AG09319 (cell line): ENCODE results near the gene CUL5.
"Not testable (repeated sequence)": the region's sequence is repeated elsewhere in the genome, so short reads cannot be mapped to it uniquely, and the experiment has no call there.

Experiments
- DNase-seq: peaks from one replicate; pipeline ENCODE4 v3.0.0-alpha.2; 2010; ENCODE audit warnings: low read depth; ENCODE audit errors: extremely low read depth
- TF ChIP-seq, protein P1 (sequence below): IDR thresholded peaks from 2 replicates; pipeline ENCODE4 v1.5.1; 2011; ENCODE audit warnings: low read depth, mild to moderate bottlenecking, inconsistent platforms, low read length, moderate library complexity

CUL5 gene

DNA sequence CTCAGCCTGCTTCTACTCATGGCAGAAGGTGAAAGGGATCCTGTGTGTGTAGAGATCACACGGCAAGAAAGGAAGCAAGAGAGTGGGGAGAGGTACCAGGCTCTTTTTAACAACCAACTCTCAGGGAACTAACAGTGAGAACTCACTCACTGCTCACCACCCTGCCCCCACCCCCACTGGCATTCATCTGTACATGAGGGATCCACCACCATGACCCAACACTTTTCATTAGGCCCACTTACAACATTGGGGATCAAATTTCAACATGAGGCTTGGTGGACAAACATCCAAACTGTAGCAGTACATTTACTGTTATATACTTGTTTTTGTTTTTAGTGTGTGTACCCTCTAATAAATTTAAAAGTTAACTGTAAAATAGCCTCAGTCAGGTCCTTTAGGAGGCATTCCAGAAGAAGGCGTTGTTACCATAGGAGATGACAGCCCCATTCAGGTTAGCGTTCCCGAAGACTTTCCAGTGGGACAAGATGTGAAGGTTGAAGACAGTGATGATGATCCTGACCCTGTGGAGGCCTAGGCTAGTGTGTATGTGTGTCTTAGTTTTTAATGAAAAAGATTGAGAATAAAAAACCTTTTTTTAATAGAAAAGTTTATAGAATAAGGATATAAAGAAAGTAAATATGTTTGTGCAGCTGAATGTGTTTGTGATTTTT, 11.3 kb downstream of the CUL5 start:
- DNase-seq = no peak

DNA sequence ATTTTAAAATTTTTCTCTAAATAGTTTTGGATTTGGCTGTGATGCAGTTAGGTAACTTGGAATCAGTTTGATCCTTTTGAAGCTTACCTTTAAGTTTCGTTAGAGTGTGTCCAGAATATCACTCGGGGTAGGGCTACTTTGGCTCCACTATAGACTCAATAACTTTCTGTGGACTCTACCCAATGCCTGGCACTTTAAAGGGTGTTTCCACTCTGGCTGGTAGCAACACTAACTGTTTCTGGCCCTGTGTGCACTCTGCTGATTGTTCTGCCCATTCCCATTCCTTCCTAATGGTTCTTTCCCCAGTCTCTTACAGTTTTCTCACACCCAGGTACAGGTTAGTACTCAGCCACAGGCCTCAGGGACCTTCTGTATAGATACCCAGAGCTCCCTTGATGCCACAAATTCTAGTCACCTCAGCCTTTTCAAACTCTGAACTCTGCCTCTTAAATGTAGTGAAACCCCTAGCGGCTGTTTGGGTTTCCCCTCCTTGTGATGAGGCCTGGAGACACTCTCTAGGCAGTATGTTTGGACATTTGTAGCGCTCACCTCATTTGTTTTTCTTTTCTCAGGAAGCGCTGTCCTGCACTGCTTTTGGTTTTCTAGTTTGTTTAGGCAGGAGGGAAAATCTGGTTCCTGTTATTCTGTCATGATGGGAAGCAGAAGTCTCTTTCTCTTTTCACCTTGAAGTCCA, 16.8 kb downstream of the CUL5 start:
- TF ChIP-seq, protein P1, sequence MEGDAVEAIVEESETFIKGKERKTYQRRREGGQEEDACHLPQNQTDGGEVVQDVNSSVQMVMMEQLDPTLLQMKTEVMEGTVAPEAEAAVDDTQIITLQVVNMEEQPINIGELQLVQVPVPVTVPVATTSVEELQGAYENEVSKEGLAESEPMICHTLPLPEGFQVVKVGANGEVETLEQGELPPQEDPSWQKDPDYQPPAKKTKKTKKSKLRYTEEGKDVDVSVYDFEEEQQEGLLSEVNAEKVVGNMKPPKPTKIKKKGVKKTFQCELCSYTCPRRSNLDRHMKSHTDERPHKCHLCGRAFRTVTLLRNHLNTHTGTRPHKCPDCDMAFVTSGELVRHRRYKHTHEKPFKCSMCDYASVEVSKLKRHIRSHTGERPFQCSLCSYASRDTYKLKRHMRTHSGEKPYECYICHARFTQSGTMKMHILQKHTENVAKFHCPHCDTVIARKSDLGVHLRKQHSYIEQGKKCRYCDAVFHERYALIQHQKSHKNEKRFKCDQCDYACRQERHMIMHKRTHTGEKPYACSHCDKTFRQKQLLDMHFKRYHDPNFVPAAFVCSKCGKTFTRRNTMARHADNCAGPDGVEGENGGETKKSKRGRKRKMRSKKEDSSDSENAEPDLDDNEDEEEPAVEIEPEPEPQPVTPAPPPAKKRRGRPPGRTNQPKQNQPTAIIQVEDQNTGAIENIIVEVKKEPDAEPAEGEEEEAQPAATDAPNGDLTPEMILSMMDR = no peak
- no peak for DNase-seq

More for the DNA sequence above, 11.3 kb downstream of the CUL5 start:
- TF ChIP-seq, protein P1 = no peak

- DNase-seq = no peak
- TF ChIP-seq, protein P1 = no peak
Observed at GRCh38 chr11:108027057-108027456, 18.4 kb downstream of the CUL5 start.

DNA sequence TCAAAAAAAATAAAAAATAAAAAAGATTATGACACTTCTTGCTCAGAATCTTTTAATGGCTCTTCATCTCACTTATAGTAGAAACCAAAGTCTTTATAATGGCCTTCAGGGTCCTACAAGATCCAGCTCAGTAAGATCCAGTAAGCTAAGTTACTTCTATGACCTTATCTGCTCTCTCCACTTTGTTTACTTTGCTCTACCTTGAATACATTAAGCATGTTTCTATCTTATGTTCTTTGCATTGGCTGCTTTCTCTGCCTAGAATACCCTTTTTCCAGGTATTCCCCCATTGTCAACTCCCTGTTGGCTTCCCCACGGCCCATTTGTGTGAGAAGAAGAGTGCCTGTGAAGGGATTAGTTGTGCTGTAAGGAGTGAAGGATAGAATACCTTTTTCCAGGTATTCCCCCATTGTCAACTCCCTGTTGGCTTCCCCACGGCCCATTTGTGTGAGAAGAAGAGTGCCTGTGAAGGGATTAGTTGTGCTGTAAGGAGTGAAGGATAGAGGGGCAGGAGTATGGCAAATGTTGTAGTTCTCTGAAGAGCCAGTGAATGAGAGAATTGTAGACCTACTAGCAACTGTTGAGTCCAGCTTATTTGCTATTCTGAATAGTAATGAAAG, 20.2 kb downstream of the CUL5 start:
- not testable (repeated sequence) for DNase-seq

DNA sequence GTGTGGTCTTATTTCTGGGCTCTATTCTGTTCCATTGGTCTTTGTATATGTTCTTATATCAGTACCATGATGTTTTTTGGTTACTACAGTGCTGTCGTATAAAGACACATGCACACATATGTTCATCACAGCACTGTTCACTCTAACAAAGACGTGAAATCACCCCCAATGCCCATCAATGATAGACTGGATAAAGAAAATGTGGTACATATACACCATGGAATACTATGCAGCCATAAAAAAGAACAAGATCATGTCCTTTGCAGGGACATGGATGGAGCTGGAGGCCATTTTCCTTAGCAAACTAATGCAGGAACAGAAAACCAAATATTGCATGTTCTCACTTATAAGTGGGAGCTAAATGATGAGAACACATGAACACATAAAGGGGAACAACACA, 22.9 kb downstream of the CUL5 start:
- not testable (repeated sequence) for DNase-seq

GRCh38 chr11:108032800-108033199, 24.1 kb downstream of the CUL5 start:
- DNase-seq = no peak
- TF ChIP-seq, protein P1 = no peak

- TF ChIP-seq, protein P1 = no peak
- DNase-seq = no peak
Observed at GRCh38 chr11:108034034-108034433, 25.3 kb downstream of the CUL5 start.

- TF ChIP-seq, protein P1 = no peak
Observed at GRCh38 chr11:108034952-108035351, 26.3 kb downstream of the CUL5 start.

More at GRCh38 chr11:108034952-108035351, 26.3 kb downstream of the CUL5 start:
- no peak for DNase-seq
